Measurements from ENCODE around the gene KLHDC3.
"Not testable (repeated sequence)": the region's sequence is repeated elsewhere in the genome, so short reads cannot be mapped to it uniquely, and the experiment has no call there.

The KLHDC3 gene

DNA sequence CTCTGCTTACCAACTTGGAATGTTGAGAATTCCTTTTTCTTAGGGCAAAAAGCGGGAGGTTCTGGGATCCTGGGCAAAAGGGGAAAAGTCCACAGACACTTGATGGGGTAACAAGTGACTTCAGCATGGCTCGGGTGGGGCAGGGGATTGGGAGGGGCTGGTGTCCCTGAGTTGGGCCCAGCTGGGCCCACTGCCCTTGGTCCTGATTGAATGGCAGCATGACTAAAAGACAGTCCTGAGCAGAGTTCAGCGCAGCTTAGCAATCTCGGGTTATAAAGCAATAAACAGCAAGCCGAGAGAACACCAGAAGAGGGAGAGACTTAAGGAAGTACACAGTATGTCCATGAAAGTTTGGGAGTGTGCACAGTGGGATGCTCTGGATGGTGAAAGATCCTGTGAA lies 24.1 kb upstream of the KLHDC3 start:
- 94% methylated on average over 5 of the region's 5 CpGs for WGBS
- peaks cover 28% of the 10 kb centered on the region for H3K36me3 ChIP-seq (ENCODE audit: insufficient read depth, low read length)
- H3K4me1 ChIP-seq (ENCODE audit: insufficient read depth, low read length), result no peaks in the 10 kb centered on the region
- no peaks in the 10 kb centered on the region for H3K27me3 ChIP-seq (ENCODE audit: insufficient read depth, low read length)
- H3K9me3 ChIP-seq (ENCODE audit: insufficient read depth, low read depth, low read length), result no peaks in the 10 kb centered on the region
- no peak overlapping the region for H3K27ac ChIP-seq (ENCODE audit: low read depth, low read length)
- no peak overlapping the region for H3K4me3 ChIP-seq (ENCODE audit: low read length)
- H3K9ac ChIP-seq (ENCODE audit: low read depth, low read length), result no peak overlapping the region

DNA sequence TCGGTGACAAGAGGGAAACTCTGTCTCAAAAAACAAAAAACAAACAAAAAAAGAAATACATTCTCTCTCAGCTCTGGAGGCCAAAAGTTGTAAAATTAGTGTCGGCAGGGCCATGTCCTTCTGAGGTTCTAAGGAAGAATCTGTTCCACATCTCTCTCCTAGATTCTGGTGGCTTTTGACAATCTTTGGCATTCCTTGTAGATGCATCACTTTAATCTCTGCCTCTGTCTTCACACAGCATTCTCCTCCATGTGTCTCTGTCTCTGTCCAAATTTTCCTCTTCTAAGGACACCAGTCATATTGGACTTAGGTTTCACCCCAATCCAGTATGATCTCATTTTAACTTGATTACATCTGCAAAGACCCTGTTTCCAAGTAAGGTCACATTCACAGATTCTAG lies 20.6 kb upstream of the KLHDC3 start:
- Histone ChIP-seq H3K4me3 (ENCODE audit: low read length) (no peak overlapping the region), H3K4me1 (ENCODE audit: insufficient read depth, low read length) (no peaks in the 10 kb centered on the region), H3K36me3 (ENCODE audit: insufficient read depth, low read length) (peaks cover 25% of the 10 kb centered on the region), H3K27ac (ENCODE audit: low read depth, low read length) (no peak overlapping the region), H3K9me3 (ENCODE audit: insufficient read depth, low read depth, low read length) (no peaks in the 10 kb centered on the region), H3K9ac (ENCODE audit: low read depth, low read length) (no peak overlapping the region), H3K27me3 (ENCODE audit: insufficient read depth, low read length) (no peaks in the 10 kb centered on the region)
- 95% methylated on average over 2 of the region's 2 CpGs for WGBS

DNA sequence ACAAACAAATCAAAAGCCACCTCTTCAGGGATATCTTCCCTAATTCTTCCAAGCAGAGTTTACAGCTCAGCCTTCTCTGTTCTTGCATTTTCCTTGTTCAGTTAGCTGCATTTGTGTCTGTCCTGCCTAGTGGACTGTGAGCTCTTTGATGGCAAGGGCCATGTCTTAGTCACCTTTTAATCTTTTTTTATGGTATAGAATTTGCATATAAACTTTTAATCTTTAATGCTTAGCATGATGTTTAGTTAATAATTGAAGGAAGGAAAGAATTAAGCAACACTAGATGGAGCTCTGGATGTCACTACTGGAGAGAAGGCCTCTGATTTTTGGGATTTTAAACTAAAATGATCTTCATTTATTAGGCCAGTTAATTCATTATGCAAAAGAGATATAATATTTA lies 17.5 kb upstream of the KLHDC3 start:
- Histone ChIP-seq H3K9me3 (ENCODE audit: insufficient read depth, low read depth, low read length) (no peaks in the 10 kb centered on the region), H3K27me3 (ENCODE audit: insufficient read depth, low read length) (no peaks in the 10 kb centered on the region), H3K36me3 (ENCODE audit: insufficient read depth, low read length) (peaks cover 2% of the 10 kb centered on the region), H3K27ac (ENCODE audit: low read depth, low read length) (no peak overlapping the region), H3K4me3 (ENCODE audit: low read length) (no peak overlapping the region), H3K9ac (ENCODE audit: low read depth, low read length) (no peak overlapping the region), H3K4me1 (ENCODE audit: insufficient read depth, low read length) (no peaks in the 10 kb centered on the region)

DNA sequence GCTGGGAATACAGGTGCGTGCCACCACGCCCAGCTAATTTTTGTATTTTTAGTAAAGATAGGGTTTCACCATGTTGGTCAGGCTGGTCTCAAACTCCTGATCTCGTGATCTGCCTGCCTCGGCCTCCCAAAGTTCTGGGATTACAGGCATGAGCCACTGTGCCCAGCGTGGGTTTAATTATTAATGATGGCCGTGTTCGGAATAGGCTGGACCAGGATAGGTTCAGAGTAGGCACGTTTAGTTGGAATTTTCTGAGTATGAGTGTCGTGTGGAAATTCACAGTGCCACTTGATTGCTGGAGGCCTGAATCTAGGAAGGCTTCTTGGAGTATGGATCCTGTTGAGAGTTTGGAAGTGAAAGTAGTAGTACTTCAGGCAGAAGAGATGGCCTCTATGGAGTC lies 15.8 kb upstream of the KLHDC3 start:
- not testable (repeated sequence) for H3K36me3 ChIP-seq (ENCODE audit: insufficient read depth, low read length); H3K9ac ChIP-seq (ENCODE audit: low read depth, low read length); H3K9me3 ChIP-seq (ENCODE audit: insufficient read depth, low read depth, low read length); H3K4me1 ChIP-seq (ENCODE audit: insufficient read depth, low read length); H3K4me3 ChIP-seq (ENCODE audit: low read length); H3K27ac ChIP-seq (ENCODE audit: low read depth, low read length); H3K27me3 ChIP-seq (ENCODE audit: insufficient read depth, low read length)
- WGBS, result 95% methylated on average over 9 of the region's 9 CpGs

DNA sequence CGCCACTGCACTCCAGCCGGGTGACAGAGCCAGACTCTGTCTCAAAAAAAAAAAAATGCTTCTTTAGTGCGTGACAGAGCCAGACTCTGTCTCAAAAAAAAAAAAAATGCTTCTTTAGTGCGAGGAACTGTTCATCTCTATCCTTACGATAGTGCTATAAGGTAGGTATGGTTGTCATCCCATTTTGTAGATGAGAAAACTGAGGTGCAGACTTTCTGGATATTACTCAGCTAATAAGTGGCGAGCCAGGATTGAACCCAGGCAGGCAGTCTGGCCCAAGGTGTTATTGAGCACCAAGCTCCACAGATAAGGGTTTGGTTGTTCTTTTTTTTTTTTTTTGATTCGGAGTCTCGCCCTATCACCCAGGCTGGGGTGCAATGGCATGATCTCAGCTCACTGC lies 12.2 kb upstream of the KLHDC3 start:
- Histone ChIP-seq H3K4me3 (ENCODE audit: low read length) (no peak overlapping the region), H3K27me3 (ENCODE audit: insufficient read depth, low read length) (no peaks in the 10 kb centered on the region), H3K9me3 (ENCODE audit: insufficient read depth, low read depth, low read length) (no peaks in the 10 kb centered on the region), H3K27ac (ENCODE audit: low read depth, low read length) (no peak overlapping the region), H3K4me1 (ENCODE audit: insufficient read depth, low read length) (no peaks in the 10 kb centered on the region), H3K36me3 (ENCODE audit: insufficient read depth, low read length) (peaks cover 9% of the 10 kb centered on the region), H3K9ac (ENCODE audit: low read depth, low read length) (no peak overlapping the region)
- WGBS, result 97% methylated on average over 8 of the region's 8 CpGs

DNA sequence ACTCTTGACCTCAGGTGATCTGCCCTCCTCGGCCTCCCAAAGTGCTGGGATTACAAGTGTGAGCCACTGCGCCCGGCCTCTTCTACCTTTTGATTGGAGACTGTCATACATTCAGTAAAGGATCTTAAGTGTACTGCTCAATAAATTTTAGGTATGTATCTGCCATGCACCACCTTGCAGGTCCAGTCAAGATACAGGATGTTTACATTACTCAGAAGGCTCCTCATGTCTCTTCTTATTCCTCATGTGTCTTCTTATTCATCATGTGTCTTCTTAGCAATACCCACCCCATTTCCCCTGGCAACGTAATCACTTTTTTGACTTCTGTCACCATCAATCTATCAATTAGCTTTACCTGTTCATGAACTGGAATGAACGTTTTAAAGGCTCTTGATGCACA lies 8.2 kb upstream of the KLHDC3 start:
- Histone ChIP-seq H3K27ac (ENCODE audit: low read depth, low read length) (no peak overlapping the region), H3K9ac (ENCODE audit: low read depth, low read length) (no peak overlapping the region), H3K27me3 (ENCODE audit: insufficient read depth, low read length) (no peaks in the 10 kb centered on the region), H3K36me3 (ENCODE audit: insufficient read depth, low read length) (peaks cover 49% of the 10 kb centered on the region), H3K9me3 (ENCODE audit: insufficient read depth, low read depth, low read length) (no peaks in the 10 kb centered on the region), H3K4me3 (ENCODE audit: low read length) (no peak overlapping the region), H3K4me1 (ENCODE audit: insufficient read depth, low read length) (no peaks in the 10 kb centered on the region)
- 96% methylated on average over 5 of the region's 5 CpGs for WGBS

DNA sequence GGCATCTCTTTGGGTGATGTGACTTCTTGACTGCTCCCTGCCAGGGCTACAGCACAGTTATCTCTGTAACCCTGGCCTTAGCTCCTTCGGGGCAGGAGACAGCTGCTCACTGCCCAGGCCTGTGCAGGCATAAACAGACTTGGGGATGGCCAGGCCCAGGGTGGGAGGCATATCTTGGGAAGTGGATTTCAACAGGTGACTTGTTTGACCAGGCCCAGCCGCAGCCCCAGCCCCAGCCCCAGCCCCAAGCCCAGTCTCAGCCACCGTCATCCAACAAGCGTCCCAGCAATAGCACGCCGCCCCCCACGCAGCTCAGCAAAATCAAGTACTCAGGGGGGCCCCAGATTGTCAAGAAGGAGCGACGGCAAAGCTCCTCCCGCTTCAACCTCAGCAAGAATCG lies 7.8 kb upstream of the KLHDC3 start:
- WGBS, result 95% methylated on average over 11 of the region's 11 CpGs
- H3K27ac ChIP-seq (ENCODE audit: low read depth, low read length), result no peak overlapping the region

DNA sequence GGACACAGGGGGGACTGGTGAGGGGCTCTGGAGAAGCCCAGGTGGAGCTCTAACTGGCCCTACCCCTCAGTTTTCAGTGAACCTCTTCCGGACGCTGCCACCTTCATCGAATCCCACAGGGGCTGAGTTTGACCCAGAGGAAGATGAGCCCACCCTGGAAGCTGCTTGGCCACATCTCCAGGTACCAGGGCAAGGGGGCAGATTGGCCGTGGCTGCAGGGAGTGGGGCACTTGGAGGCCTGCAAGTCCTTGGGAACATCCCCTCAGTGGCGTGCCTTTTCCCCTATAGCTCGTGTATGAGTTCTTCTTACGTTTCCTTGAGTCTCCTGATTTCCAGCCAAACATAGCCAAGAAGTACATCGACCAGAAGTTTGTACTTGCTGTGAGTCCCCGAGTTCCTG lies 6.9 kb upstream of the KLHDC3 start:
- Histone ChIP-seq H3K9me3 (ENCODE audit: insufficient read depth, low read depth, low read length) (no peaks in the 10 kb centered on the region), H3K9ac (ENCODE audit: low read depth, low read length) (no peak overlapping the region), H3K27me3 (ENCODE audit: insufficient read depth, low read length) (no peaks in the 10 kb centered on the region), H3K4me1 (ENCODE audit: insufficient read depth, low read length) (peaks cover 1% of the 10 kb centered on the region; the same call in 1 of the 2 replicates), H3K36me3 (ENCODE audit: insufficient read depth, low read length) (peaks cover 62% of the 10 kb centered on the region), H3K27ac (ENCODE audit: low read depth, low read length) (no peak overlapping the region), H3K4me3 (ENCODE audit: low read length) (no peak overlapping the region)
- WGBS, result 95% methylated on average over 9 of the region's 9 CpGs

More for the DNA sequence above, 7.8 kb upstream of the KLHDC3 start:
- no peak overlapping the region for H3K4me3 ChIP-seq (ENCODE audit: low read length)
- no peak overlapping the region for H3K9ac ChIP-seq (ENCODE audit: low read depth, low read length)
- peaks cover 53% of the 10 kb centered on the region for H3K36me3 ChIP-seq (ENCODE audit: insufficient read depth, low read length)
- H3K27me3 ChIP-seq (ENCODE audit: insufficient read depth, low read length), result no peaks in the 10 kb centered on the region
- H3K9me3 ChIP-seq (ENCODE audit: insufficient read depth, low read depth, low read length), result no peaks in the 10 kb centered on the region
- H3K4me1 ChIP-seq (ENCODE audit: insufficient read depth, low read length), result no peaks in the 10 kb centered on the region

DNA sequence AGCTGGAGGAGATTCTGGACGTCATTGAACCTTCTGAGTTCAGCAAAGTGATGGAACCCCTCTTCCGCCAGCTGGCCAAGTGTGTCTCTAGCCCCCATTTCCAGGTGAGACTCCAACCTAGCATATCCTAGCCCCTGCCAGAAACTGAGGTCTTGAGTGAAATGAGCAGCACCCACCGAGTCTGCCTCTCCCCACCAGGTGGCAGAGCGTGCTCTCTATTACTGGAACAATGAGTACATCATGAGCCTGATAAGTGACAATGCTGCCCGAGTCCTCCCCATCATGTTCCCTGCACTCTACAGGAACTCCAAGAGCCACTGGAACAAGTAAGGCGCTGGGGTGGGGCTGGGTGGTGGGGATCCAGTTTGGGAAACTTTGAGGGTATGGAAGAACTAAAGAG lies 4.9 kb upstream of the KLHDC3 start:
- WGBS, result 88% methylated on average over 6 of the region's 6 CpGs
- H3K4me1 ChIP-seq (ENCODE audit: insufficient read depth, low read length), result peaks cover 8% of the 10 kb centered on the region; the same call in 1 of the 2 replicates
- H3K9ac ChIP-seq (ENCODE audit: low read depth, low read length), result no peak overlapping the region
- no peaks in the 10 kb centered on the region for H3K9me3 ChIP-seq (ENCODE audit: insufficient read depth, low read depth, low read length)
- H3K27ac ChIP-seq (ENCODE audit: low read depth, low read length), result no peak overlapping the region
- no peaks in the 10 kb centered on the region for H3K27me3 ChIP-seq (ENCODE audit: insufficient read depth, low read length)
- H3K4me3 ChIP-seq (ENCODE audit: low read length), result no peak overlapping the region
- peaks cover 69% of the 10 kb centered on the region for H3K36me3 ChIP-seq (ENCODE audit: insufficient read depth, low read length)

DNA sequence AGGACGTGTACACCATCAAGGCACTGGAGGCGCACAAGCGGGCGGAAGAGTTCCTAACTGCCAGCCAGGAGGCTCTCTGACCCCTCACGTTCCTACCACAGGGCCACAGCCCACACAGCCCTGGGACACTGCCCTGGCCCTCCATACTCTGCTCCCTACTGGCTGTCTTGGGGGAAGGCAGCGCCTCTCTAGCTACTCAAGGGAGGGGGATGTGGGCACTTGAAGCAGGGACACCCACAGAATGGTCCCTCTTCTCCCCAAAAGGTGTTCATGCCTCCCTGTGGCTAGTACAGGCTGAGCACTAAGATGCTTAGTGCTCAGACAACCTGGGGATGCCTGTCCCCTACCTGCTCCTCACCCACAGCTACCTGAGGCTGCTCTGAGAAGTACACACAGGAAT lies 2.8 kb upstream of the KLHDC3 start:
- Histone ChIP-seq H3K9ac (ENCODE audit: low read depth, low read length) (no peak overlapping the region), H3K27me3 (ENCODE audit: insufficient read depth, low read length) (no peaks in the 10 kb centered on the region)
- WGBS, result 84% methylated on average over 6 of the region's 6 CpGs

DNA sequence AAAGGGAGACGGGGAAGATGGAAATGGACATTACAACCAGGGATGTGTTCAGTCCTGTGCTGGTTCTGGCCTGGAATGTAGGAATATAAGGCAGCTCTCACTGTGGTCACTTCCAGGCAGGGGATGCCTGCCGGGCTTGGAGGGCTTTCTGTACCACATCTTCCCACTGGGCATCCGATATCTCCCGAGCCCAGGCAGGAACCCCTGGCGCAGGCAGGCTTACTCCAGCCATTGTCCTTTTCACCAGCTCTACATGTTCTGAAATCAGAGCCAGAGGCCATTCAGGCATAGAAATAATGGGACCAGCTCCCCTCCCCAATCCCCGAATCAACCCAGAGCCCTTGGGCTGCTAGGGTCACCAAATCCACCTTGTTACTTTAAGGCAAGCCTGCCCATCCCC lies 1.7 kb upstream of the KLHDC3 start:
- H3K36me3 ChIP-seq (ENCODE audit: insufficient read depth, low read length), result peaks cover 59% of the 10 kb centered on the region
- H3K4me1 ChIP-seq (ENCODE audit: insufficient read depth, low read length), result peaks cover 8% of the 10 kb centered on the region; the same call in 1 of the 2 replicates
- H3K27ac ChIP-seq (ENCODE audit: low read depth, low read length), result no peak overlapping the region
- peak overlapping the region; percentile 94 for H3K4me3 ChIP-seq (ENCODE audit: low read length)
- WGBS, result 92% methylated on average over 6 of the region's 6 CpGs
- no peaks in the 10 kb centered on the region for H3K9me3 ChIP-seq (ENCODE audit: insufficient read depth, low read depth, low read length)
- no peaks in the 10 kb centered on the region for H3K27me3 ChIP-seq (ENCODE audit: insufficient read depth, low read length)
- H3K9ac ChIP-seq (ENCODE audit: low read depth, low read length), result peak overlapping the region; percentile 74; the same call in 1 of the 2 replicates

More for the DNA sequence above, 2.8 kb upstream of the KLHDC3 start:
- Histone ChIP-seq H3K4me3 (ENCODE audit: low read length) (no peak overlapping the region), H3K9me3 (ENCODE audit: insufficient read depth, low read depth, low read length) (no peaks in the 10 kb centered on the region), H3K4me1 (ENCODE audit: insufficient read depth, low read length) (peaks cover 8% of the 10 kb centered on the region; the same call in 1 of the 2 replicates), H3K36me3 (ENCODE audit: insufficient read depth, low read length) (peaks cover 64% of the 10 kb centered on the region), H3K27ac (ENCODE audit: low read depth, low read length) (no peak overlapping the region)

DNA sequence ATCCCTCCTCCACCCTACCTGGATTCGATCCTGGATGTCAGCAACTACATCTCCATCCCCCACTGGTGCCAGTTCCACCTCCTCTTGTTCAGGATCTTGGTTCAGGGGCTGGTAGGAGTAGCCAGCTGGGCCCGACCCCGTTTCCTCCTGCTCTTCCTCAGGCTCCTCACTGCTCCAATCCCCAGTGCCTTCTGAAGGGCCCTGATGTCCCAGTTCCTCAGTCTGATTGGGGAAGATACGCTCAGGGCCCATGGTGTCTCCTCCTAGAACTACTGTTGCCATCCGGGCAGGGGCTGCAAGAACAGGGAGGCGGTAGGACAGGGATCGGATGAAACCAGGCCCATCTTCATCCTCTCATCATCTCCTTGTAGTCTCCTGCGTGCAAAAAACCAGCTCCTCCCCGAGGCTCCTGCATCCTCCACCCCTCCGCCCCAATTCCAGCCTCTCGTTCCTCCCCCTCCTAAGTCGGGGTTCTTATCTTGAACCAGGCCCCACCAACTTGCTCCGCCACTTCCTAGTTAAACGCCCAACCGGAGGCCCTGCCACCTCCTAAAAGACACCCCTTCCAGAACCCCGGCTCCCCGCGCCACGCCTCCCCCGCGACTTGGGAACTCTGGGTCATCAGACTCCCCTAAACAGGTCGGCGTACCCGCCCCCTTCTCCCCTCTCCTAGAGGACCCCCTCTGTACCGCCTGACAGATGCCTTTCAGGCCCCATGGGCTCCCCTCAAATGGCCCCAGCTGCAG lies 779 bp upstream of the KLHDC3 start:
- peaks cover 59% of the 10 kb centered on the region for H3K36me3 ChIP-seq (ENCODE audit: insufficient read depth, low read length)

More for the DNA sequence above, 779 bp upstream of the KLHDC3 start:
- Histone ChIP-seq H3K27ac (ENCODE audit: low read depth, low read length) (peak overlapping the region; percentile 35; the same call in 1 of the 2 replicates), H3K4me1 (ENCODE audit: insufficient read depth, low read length) (peaks cover 8% of the 10 kb centered on the region; the same call in 1 of the 2 replicates), H3K4me3 (ENCODE audit: low read length) (peak overlapping the region; percentile 94), H3K27me3 (ENCODE audit: insufficient read depth, low read length) (no peaks in the 10 kb centered on the region), H3K9me3 (ENCODE audit: insufficient read depth, low read depth, low read length) (no peaks in the 10 kb centered on the region), H3K9ac (ENCODE audit: low read depth, low read length) (peak overlapping the region; percentile 74)
- 6% methylated on average over 25 of the region's 25 CpGs for WGBS
